GM10266 (cell line): Measurements from ENCODE around the gene ATP1B2.

Source experiments
- DNase-seq: peaks from one replicate; pipeline ENCODE4 v3.0.0; 2012; ENCODE audit errors: extremely low spot score
- TF ChIP-seq, protein P1 (sequence below): IDR thresholded peaks from 2 replicates; pipeline ENCODE4 v1.5.1; 2012; ENCODE audit warnings: mild to moderate bottlenecking, low read depth; ENCODE audit not compliant: control insufficient read depth, insufficient read depth; ENCODE audit errors: missing control alignments

The ATP1B2 gene

DNA sequence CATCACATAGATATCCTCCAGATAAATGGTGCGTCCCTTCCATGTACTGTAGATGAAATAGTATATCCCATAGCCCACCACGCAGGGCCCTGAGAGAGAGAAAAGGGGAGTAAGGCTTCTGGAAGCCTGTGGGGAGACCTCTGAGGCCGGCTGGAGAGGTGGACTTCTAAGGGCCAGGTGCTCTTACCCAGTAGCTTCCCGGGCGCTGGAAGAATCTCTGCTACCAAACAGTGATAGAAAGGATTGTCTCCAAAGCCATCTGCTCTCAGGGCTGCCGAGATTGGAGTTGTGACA is 23.8 kb upstream of the ATP1B2 start:
- DNase-seq = no peak
- TF ChIP-seq, protein P1, sequence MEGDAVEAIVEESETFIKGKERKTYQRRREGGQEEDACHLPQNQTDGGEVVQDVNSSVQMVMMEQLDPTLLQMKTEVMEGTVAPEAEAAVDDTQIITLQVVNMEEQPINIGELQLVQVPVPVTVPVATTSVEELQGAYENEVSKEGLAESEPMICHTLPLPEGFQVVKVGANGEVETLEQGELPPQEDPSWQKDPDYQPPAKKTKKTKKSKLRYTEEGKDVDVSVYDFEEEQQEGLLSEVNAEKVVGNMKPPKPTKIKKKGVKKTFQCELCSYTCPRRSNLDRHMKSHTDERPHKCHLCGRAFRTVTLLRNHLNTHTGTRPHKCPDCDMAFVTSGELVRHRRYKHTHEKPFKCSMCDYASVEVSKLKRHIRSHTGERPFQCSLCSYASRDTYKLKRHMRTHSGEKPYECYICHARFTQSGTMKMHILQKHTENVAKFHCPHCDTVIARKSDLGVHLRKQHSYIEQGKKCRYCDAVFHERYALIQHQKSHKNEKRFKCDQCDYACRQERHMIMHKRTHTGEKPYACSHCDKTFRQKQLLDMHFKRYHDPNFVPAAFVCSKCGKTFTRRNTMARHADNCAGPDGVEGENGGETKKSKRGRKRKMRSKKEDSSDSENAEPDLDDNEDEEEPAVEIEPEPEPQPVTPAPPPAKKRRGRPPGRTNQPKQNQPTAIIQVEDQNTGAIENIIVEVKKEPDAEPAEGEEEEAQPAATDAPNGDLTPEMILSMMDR = no peak

DNA sequence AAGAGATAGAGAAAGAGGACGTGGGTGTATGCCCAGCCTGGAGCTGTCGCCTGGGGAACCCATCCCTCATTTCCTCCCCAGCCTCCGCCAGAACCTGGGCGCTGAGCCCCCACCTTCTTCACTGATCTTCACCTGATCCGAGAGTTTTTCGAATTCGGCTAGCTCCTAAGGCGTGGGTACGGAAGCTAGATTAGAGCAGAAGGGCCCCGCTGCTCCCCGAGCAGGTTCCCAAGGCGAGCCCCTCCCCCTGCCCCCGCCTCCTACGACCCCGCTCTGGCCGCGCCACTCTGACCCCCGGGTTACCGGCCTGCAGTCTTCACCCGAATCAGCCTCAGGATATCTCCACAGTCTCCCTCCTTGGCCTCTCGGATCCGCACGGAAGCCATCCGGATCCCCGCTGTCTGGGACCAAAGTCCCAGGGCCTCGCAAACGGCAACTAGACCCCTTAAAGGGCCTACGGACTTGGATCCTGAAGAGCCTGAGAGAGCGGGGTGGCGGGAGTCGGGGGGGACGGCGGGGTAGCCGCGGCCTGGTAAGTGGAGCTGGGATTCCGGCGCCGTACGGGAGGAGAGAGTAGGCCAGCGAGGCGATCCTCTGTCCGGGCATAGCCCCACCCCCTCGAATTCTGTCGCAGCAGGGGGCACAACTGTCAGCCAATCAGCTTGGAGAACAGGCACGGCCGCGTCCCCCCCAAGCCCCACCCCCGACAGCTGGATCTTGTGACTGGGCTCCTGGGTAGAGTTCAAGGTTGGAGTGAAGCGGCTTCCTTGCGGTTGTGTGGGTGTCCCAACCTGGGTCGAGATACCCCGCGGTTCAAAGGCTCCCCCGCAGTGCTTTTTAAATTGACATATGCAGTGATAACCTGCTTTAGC is 23.2 kb upstream of the ATP1B2 start, which contains the start of gene SAT2:
SAT2 (minus strand) TSS at position 572 of the 872 bp plus-strand sequence; CDS start at position 386, 186 bp downstream.
- peak; percentile 96 for DNase-seq
- TF ChIP-seq, protein P1 = no peak

DNA sequence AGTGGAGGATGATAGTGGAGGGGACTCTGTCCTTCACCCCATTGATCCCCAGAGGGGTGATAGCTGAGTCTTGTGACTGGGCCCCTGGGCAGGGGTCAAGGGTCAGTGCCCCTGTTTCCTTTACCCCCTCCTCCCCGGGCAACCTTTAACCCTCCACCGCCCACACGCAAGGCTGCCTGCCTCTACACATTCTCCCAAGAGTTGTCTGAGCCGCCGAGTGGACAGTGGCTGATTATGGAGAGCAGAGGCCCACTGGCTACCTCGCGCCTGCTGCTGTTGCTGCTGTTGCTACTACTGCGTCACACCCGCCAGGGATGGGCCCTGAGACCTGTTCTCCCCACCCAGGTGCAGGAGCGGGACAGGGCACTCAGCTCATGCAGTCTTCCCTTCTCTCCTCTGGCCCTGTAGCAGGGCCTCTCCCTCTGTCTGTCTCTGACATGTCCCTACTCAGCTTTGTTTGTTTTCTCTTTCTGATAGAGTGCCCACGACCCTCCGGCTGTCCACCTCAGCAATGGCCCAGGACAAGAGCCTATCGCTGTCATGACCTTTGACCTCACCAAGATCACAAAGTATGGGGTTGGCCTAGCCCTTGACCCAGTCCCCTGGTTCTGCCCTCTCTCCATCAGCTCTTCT is 20.7 kb upstream of the ATP1B2 start, which contains the start of gene SHBG:
SHBG (plus strand) TSS at position 197 of the 633 bp plus-strand sequence; CDS start at position 235, 38 bp downstream.
- TF ChIP-seq, protein P1 = no peak
- no peak for DNase-seq

DNA sequence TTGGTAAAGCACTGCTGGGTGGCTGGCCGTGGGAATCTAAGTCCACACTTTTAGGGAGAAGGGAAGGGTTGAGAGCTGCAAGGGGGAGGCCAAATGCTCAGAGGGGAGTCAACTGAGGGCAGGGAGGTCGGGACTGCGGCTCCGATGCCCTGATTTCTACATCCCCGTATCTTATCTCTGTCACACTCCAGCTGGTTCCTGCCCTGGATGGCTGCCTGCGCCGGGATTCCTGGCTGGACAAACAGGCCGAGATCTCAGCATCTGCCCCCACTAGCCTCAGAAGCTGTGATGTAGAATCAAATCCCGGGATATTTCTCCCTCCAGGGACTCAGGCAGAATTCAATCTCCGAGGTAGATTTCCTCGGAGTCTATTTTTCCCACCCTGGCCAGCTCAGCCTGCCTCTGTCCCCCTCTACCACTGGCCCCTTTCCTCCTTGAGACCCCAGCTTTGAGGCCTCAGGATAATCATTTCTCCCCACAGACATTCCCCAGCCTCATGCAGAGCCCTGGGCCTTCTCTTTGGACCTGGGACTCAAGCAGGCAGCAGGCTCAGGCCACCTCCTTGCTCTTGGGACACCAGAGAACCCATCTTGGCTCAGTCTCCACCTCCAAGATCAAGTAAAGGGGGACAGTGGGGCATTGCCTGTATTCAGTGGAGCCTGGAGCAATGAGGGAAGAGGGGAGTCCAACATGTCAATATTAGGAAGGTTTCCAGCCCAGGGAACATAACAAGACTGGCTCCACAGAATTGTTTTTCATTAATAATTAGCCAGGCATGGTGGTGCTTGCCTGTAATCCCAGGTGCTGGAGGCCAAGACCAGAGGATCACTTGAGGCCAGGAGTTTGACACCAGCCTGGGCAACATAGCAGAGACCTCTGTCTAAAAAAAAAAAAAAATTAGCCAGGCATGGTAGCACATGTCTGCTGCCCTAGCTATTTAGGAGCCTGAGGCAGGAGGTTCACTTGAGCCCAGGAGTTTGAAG is 19.0 kb upstream of the ATP1B2 start:
- TF ChIP-seq, protein P1 = no peak
- DNase-seq = no peak

DNA sequence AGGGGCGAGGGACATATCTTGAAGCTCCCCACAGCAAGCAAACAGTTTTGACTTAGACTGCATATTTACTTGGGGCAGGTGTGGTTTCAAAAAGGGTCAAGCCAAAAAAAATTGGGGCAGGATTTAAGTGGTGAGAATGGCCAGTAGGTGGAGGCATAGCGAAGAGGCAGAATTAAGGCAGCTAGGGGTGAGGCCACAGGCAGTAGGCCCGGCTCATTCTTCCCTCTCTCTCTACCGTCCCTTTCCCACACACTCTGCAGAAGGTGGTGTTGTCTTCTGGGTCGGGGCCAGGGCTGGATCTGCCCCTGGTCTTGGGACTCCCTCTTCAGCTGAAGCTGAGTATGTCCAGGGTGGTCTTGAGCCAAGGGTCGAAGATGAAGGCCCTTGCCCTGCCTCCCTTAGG is 18.2 kb upstream of the ATP1B2 start:
- peak; percentile 75 for DNase-seq
- TF ChIP-seq, protein P1 = peak; percentile 67

GRCh38 chr17:7633093-7633492 is 17.6 kb upstream of the ATP1B2 start:
- no peak for DNase-seq
- TF ChIP-seq, protein P1 = no peak
